ENCODE measurements around the gene FDX2.
"Not testable (repeated sequence)": the region's sequence is repeated elsewhere in the genome, so short reads cannot be mapped to it uniquely, and the experiment has no call there.

FDX2 gene

GRCh38 chr19:10315335-10316214, at the start of gene FDX2:
FDX2 (minus strand) TSS chr19:10316015; CDS start chr19:10315996, 19 bp downstream.
- DNase-seq (ENCODE audit: low spot score), result peak; percentile 75

- DNase-seq (ENCODE audit: low spot score), result no peak
Observed at GRCh38 chr19:10365518-10365917, 49.7 kb upstream of the FDX2 start.

- DNase-seq (ENCODE audit: low spot score), result peak; percentile 60
Observed at GRCh38 chr19:10364644-10365043, 48.8 kb upstream of the FDX2 start.

- no peak for DNase-seq (ENCODE audit: low spot score)
Observed at GRCh38 chr19:10363789-10364281, 48.0 kb upstream of the FDX2 start.

GRCh38 chr19:10362259-10362658, 46.4 kb upstream of the FDX2 start:
- no peak for DNase-seq (ENCODE audit: low spot score)

GRCh38 chr19:10361569-10362011, 45.8 kb upstream of the FDX2 start:
- DNase-seq (ENCODE audit: low spot score), result no peak

- no peak for DNase-seq (ENCODE audit: low spot score)
Observed at GRCh38 chr19:10356431-10356830, 40.6 kb upstream of the FDX2 start.

GRCh38 chr19:10353793-10354391, 38.1 kb upstream of the FDX2 start:
- no peak for DNase-seq (ENCODE audit: low spot score)

- no peak for DNase-seq (ENCODE audit: low spot score)
Observed at GRCh38 chr19:10352764-10353671, 37.2 kb upstream of the FDX2 start.

GRCh38 chr19:10346509-10346908, 30.7 kb upstream of the FDX2 start:
- no peak for DNase-seq (ENCODE audit: low spot score)

- DNase-seq (ENCODE audit: low spot score), result no peak
Observed at GRCh38 chr19:10344780-10345179, 29.0 kb upstream of the FDX2 start.

GRCh38 chr19:10343495-10343894, 27.7 kb upstream of the FDX2 start:
- no peak for DNase-seq (ENCODE audit: low spot score)

GRCh38 chr19:10339977-10340376, 24.2 kb upstream of the FDX2 start:
- DNase-seq (ENCODE audit: low spot score), result no peak

GRCh38 chr19:10339380-10339960, 23.7 kb upstream of the FDX2 start, which contains the start of gene ICAM3:
ICAM3 (minus strand) TSS chr19:10339624; CDS start chr19:10339614, 10 bp downstream.
- no peak for DNase-seq (ENCODE audit: low spot score)

GRCh38 chr19:10338940-10339339, 23.1 kb upstream of the FDX2 start:
- DNase-seq (ENCODE audit: low spot score), result no peak

- not testable (repeated sequence) for DNase-seq (ENCODE audit: low spot score)
Observed at GRCh38 chr19:10336725-10337124, 20.9 kb upstream of the FDX2 start.

GRCh38 chr19:10335352-10335985, 19.7 kb upstream of the FDX2 start:
- DNase-seq (ENCODE audit: low spot score), result no peak

GRCh38 chr19:10334588-10335351, 19.0 kb upstream of the FDX2 start:
- peak; percentile 45 for DNase-seq (ENCODE audit: low spot score)

GRCh38 chr19:10333758-10334587, 18.2 kb upstream of the FDX2 start:
- no peak for DNase-seq (ENCODE audit: low spot score)

Measured in pons (tissue), 1 donor.